Spleen (tissue), 11 donors: Measurements from ENCODE around the gene NCKIPSD. TPM values are rescaled to one million over a fixed set of nuclear protein-coding genes. Genes with fewer than 3 reads are reported as not detected.
A peak's percentile ranks its signal among the peaks of the same experiment; 100 is the strongest.

Experiments used
- DNase-seq: peaks from one replicate; pipeline ENCODE4 v3.0.0-alpha.2; 2020
- H3K27ac ChIP-seq, 8 donors: fragments of 200-600 bp; sonication (generic) in 7 of 8; 1 replicate in 4 of 8; 2 replicates in 4 of 8; pipeline versions ENCODE4 v1.5.0 to v1.8.0; 2016 to 2021; ENCODE audit warnings: inconsistent platforms in 4 of 8, mild to moderate bottlenecking in 4 of 8, moderate library complexity in 1 of 8
- H3K27me3 ChIP-seq, 7 donors: fragments of 200-600 bp; sonication (generic) in 6 of 7; replicated peaks in 1 of 7; 1 replicate in 4 of 7; 2 replicates in 3 of 7; pipeline versions ENCODE4 v1.5.0 to v1.8.0; 2016 to 2021; ENCODE audit warnings: inconsistent platforms in 3 of 7, mild to moderate bottlenecking in 1 of 7
- H3K36me3 ChIP-seq, 6 donors: fragments of 200-600 bp; sonication (generic) in 5 of 6; 1 replicate in 4 of 6; 2 replicates in 2 of 6; pipeline versions ENCODE4 v1.5.0 to v1.8.0; 2016 to 2021; ENCODE audit warnings: inconsistent platforms in 2 of 6
- H3K4me1 ChIP-seq, 6 donors: fragments of 200-600 bp; sonication (generic) in 5 of 6; 1 replicate in 3 of 6; 2 replicates in 3 of 6; pipeline versions ENCODE4 v1.5.0 to v1.8.0; 2016 to 2021; ENCODE audit warnings: inconsistent platforms in 3 of 6
- H3K4me3 ChIP-seq, 8 donors: fragments of 200-600 bp; sonication (generic) in 7 of 8; 1 replicate in 4 of 8; 2 replicates in 4 of 8; pipeline versions ENCODE4 v1.5.0 to v1.8.0; 2016 to 2021; ENCODE audit warnings: inconsistent platforms in 4 of 8, mild to moderate bottlenecking in 4 of 8, moderate library complexity in 2 of 8
- H3K9me3 ChIP-seq, 8 donors: fragments of 200-600 bp; sonication (generic) in 7 of 8; 1 replicate in 4 of 8; 2 replicates in 4 of 8; pipeline versions ENCODE4 v1.5.0 to v1.8.0; 2016 to 2021; ENCODE audit warnings: inconsistent platforms in 4 of 8
- CTCF ChIP-seq, 11 experiments: fragments of 200-600 bp in 7 of 11; fragments of 450-650 bp in 4 of 11; sonication (generic) in 4 of 11; IDR thresholded peaks in 8 of 11; conservative IDR thresholded peaks in 3 of 11; 1 replicate in 7 of 11; 2 replicates in 4 of 11; pipeline versions ENCODE4 v1.4.0 to v1.8.0; 2016 to 2021; ENCODE audit warnings: antibody characterized with exemption in 11 of 11, inconsistent platforms in 4 of 11, mild to moderate bottlenecking in 1 of 11
- POLR2A ChIP-seq, 3 donors: fragments of 450-650 bp; IDR thresholded peaks; one replicate each; pipeline ENCODE4 v1.5.1; 2017; ENCODE audit warnings: antibody characterized with exemption in 3 of 3, mild to moderate bottlenecking in 1 of 3
- POLR2AphosphoS5 ChIP-seq, 3 donors: sonication (generic); formaldehyde crosslinking; IDR thresholded peaks; one replicate each; pipeline ENCODE4 v1.5.1; 2017; ENCODE audit warnings: antibody characterized with exemption in 3 of 3
- WGBS, 5 donors: extraction: QIAGEN DNeasy Blood & Tissue Kit in 3 of 5; methylation state at CpG; one replicate each; pipeline versions ENCODE4 v1.1.5 to v1.1.7; 2013 to 2018; 5-methylcytosine and 5-hydroxymethylcytosine counted together
- intact Hi-C: fragments of 100-400 bp; cut with DNase I; formaldehyde crosslinking; loops from one replicate; pipeline ENCODE4 v1.15.0; 2023; ENCODE audit warnings: low total_unique reads
- polyA plus RNA-seq, 3 donors: library from polyadenylated mRNA; stranded (reverse); fragments of 200-250 nt; gene quantifications; one replicate each; pipeline ENCODE4 v1.2.1, GENCODE V29; 2013
- total RNA-seq, 7 donors: library from RNA; depleted of rRNA in 3 of 7; stranded (reverse); fragments of >200 nt in 3 of 7; fragmentation: NEBNext Ultra II Directional in 4 of 7; extraction: Animal tissue kit (Norgen Biotek cat#: 25700) in 4 of 7; gene quantifications; one replicate each; pipeline versions ENCODE4 v1.1.0 to v1.2.1, GENCODE V29; 2016 to 2021
- donor health status: healthy with polysubstance abuse.
- donor health status: DM: no; HTN: no; CAD: no; lungs with moderate emphysema.
- donor health status: DM: no; HTN: no; CAD: no.
- donor health status: Bipolar disorder and iron deficiency.
- donor health status: healthy.
- donor health status: DM: no; HTN: no; CAD: no.
- donor health status: DM: yes; HTN: yes; CAD: no.

NCKIPSD gene
- total and polyA plus RNA-seq, 10 donors: 5.9 to 33.9 (median 17.8) TPM

GRCh38 chr3:48656061-48656840 is 29.5 kb downstream of the NCKIPSD start:
- peaks cover 0 to 49% (median 8%) of the 10 kb centered on the region in 7 donors for H3K27me3 ChIP-seq

GRCh38 chr3:48655606-48656005 is 30.1 kb downstream of the NCKIPSD start:
- intact Hi-C loops: no loop called here
- Histone ChIP-seq H3K27me3 (peaks cover 0 to 42% (median 2%) of the 10 kb centered on the region in 7 donors), H3K4me1 (peaks cover 0 to 25% (median 22%) of the 10 kb centered on the region in 6 donors), H3K36me3 (no peaks in the 10 kb centered on the region), H3K4me3 (peak overlapping the region; percentile 58 to 90 (median 70)), H3K9me3 (no peaks in the 10 kb centered on the region), H3K27ac (peak overlapping the region in 7 of 8 donors; percentile 24 to 88 (median 75))
- DNase-seq: peak; percentile 90
- TF ChIP-seq POLR2AphosphoS5 (IDR thresholded peaks at IDR 0.05) (peak in 1 of 3 donors; percentile 49), POLR2A (IDR thresholded peaks at IDR 0.05) (no peak)
- WGBS, 5 donors: 9 to 14% (median 9%) methylated on average over 22 to 30 of the region's 30 CpGs

More at GRCh38 chr3:48656061-48656840, 29.5 kb downstream of the NCKIPSD start:
- H3K4me1 ChIP-seq: peaks cover under 1 to 30% (median 25%) of the 10 kb centered on the region in 6 donors
- H3K4me3 ChIP-seq: peak overlapping the region; percentile 58 to 90 (median 70)
- peak overlapping the region; percentile 24 to 88 (median 74) for H3K27ac ChIP-seq
- WGBS, 5 donors: 2 to 20% (median 4%) methylated on average over 24 to 94 of the region's 94 CpGs
- TF ChIP-seq CTCF (IDR thresholded peaks at IDR 0.05 in 8 of 11, conservative IDR thresholded peaks at IDR 0.05 in 3 of 11) (peak; percentile 9 to 91 (median 77)), POLR2A (IDR thresholded peaks at IDR 0.05) (no peak), POLR2AphosphoS5 (IDR thresholded peaks at IDR 0.05) (peak; percentile 38 to 72 (median 63))
- DNase-seq: peak; percentile 94
- intact Hi-C loops: no loop called here
- no peaks in the 10 kb centered on the region for H3K36me3 ChIP-seq
- H3K9me3 ChIP-seq: no peaks in the 10 kb centered on the region

- H3K4me1 ChIP-seq: peaks cover 0 to 25% (median 22%) of the 10 kb centered on the region in 6 donors
- intact Hi-C loops: no loop called here
- peak overlapping the region in 4 of 8 donors; percentile 75 to 88 (median 82) for H3K27ac ChIP-seq
- H3K36me3 ChIP-seq: no peaks in the 10 kb centered on the region
- peak overlapping the region in 1 of 8 donors; percentile 90 for H3K4me3 ChIP-seq
- TF ChIP-seq CTCF (IDR thresholded peaks at IDR 0.05 in 8 of 11, conservative IDR thresholded peaks at IDR 0.05 in 3 of 11): no peak
- TF ChIP-seq POLR2AphosphoS5 (IDR thresholded peaks at IDR 0.05): no peak
- TF ChIP-seq POLR2A (IDR thresholded peaks at IDR 0.05): no peak
- H3K9me3 ChIP-seq: no peaks in the 10 kb centered on the region
- DNase-seq: no peak
- H3K27me3 ChIP-seq: peaks cover 0 to 37% (median 0%) of the 10 kb centered on the region in 7 donors
- 79 to 91% (median 91%) methylated on average over 8 to 12 of the region's 12 CpGs for WGBS, 5 donors
These were observed 30.7 kb downstream of the NCKIPSD start for GRCh38 chr3:48655063-48655462.

- DNase-seq: no peak
- Histone ChIP-seq H3K9me3 (no peaks in the 10 kb centered on the region), H3K27me3 (peaks cover 0 to 21% (median 0%) of the 10 kb centered on the region in 7 donors), H3K4me3 (no peak overlapping the region), H3K27ac (no peak overlapping the region), H3K4me1 (peaks cover 0 to 25% (median 22%) of the 10 kb centered on the region in 6 donors), H3K36me3 (no peaks in the 10 kb centered on the region)
- WGBS, 5 donors: 86 to 89% (median 88%) methylated on average over 9 to 15 of the region's 15 CpGs
- intact Hi-C loops: no loop called here
- TF ChIP-seq CTCF (IDR thresholded peaks at IDR 0.05 in 8 of 11, conservative IDR thresholded peaks at IDR 0.05 in 3 of 11): no peak
- no peak for TF ChIP-seq POLR2A (IDR thresholded peaks at IDR 0.05)
- no peak for TF ChIP-seq POLR2AphosphoS5 (IDR thresholded peaks at IDR 0.05)
These were observed 32.6 kb downstream of the NCKIPSD start for GRCh38 chr3:48652923-48653715.
